ENCODE results near the gene FAM168B.

FAM168B gene

DNA sequence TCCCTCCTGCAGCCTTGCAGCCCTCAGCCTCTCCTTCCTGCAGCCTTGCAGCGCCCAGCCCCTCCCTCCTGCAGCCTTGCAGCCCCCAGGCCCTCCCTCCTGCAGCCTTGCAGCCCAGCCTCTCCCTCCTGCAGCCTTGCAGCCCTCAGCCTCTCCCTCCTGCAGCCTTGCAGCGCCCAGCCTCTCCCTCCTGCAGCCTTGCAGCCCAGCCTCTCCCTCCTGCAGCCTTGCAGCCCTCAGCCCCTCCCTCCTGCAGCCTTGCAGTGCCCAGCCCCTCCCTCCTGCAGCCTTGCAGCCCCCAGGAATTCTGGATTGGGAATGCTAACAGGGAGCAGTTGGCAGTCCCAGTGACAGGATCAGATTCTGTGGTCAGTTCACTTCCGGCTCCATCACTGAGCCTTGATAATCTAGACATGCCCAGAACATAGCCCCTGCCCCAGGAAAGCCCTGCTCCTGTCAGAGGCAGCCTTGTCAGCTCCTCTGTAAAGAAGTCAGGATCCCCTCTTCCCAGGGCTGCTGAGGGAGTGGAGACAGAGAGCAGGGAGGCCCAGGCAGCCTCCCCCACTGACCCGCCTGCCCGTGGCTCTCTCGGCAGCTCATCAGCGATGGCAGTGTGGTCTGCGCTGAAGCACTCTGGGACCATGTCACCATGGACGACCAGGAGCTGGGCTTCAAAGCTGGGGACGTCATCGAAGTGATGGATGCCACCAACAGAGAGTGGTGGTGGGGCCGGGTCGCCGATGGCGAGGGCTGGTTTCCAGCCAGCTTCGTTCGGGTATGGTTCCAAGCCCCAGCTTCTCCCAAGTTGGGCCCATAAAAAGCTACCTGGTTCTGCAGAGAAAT is 54.8 kb downstream of the FAM168B start:
- DNase-seq: no peak

DNA sequence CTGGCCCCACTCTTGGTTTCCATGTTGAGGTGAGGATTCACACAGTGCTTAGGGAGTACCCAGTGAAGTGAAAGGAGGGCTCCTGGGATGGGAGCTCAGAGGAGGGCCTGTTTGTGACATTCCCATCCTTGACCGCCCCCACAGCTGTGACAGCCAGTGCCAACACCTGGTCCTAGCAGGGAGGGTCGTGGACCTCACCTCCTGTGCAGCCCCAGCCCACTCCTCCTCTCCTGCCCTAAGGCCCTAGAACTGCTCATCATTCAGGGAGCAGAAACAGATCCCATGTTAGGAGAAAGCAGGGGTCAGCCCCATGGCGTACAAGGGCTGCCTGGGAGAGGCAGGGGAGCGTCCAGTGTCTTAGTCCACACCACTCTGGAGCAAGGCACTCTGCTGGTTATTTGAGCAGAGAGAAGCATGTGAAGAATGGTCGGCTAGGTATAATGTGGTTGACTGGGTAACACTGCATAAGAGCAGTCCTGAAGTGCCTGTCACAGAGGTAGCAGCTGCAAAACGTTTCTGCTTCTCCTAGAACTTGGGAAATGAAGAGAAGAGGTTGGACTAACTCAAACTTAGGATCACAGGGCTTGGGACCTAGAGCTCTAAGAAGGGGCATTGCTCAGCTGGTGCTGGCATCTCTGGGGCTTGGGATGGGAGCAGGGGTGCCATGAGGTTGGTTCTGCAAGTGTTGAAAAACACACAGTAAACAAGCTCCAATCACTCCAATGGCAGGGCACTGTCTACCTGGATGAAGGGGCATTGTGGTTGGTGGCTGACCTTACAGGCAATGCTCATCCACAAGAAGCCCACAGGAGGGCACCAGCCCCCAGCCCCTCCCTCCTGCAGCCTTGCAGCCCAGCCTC is 55.6 kb downstream of the FAM168B start:
- DNase-seq: no peak

DNA sequence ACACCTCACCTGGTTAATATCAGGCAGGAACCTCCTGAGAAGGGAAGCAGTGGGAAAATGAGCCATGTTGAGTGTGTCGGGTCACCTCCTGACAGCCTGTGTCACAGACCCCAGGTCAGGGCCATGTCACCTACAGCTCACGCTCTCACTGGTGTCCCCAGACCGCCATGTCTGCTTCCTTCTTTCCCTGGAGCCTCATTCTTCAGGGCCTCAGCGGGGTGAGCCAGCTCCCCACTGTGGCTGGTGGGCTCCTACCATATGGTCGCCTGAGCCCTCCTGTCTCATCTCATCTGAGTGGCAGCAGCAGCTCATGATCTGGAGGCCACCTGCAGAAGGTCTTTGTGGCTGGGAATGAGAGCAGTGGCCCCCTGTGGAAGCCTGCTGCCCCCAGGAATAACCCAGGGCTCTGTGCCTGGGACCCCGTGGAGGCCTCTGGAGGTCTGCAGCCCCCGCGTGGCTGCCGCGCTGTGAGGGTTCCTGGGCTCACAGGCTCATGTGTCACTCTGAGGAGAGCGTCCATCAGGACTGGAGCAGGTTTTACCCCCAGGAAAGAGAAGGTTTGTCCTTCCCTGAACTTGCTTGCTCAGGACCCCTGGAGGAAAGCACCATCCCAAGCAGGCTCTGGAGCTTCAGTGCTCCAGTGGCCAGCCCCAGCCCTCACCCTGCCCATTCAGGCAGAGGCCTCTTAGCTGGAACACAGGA is 56.4 kb downstream of the FAM168B start:
- no peak for DNase-seq

DNA sequence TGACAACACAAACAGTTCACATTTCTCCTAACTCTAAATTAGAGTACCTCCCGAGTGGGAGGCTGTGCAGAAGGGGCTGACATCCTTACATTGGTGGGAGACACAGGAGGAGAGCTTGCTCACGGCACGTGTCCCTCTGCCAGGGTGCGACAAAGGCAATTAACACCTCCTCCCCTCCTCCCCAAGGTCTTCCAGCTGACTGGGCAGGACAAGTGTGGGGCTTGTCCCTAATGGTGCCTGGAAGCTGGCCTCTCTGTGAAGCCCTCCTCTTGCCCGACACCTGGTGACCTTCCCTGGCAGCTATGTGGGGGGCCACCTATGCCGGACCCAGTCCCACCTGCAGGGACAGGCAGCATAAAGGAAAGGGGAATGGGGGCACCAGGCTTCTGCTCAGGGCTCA is 57.0 kb downstream of the FAM168B start:
- peak; percentile 52 for DNase-seq

DNA sequence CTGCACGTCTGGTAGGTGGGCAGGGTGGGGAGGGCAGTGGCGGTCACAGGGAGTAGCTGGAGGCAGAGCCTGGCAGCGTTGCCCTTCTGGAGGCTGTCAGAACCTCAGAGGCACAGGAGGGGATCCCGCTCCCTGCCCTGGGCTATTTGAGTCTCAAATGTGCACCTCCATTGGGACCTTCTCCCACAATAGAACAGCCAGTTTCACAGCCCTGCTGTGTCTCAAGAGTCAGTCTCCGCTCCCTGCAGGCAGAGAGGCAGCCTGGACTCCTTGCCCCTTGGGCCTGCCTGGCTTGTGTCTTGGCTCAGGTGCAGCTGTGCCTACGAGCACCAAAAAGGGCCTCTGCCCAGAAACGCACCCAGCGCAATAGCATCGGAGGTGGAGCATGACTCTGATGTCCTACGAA is 57.4 kb downstream of the FAM168B start:
- DNase-seq: peak; percentile 56

DNA sequence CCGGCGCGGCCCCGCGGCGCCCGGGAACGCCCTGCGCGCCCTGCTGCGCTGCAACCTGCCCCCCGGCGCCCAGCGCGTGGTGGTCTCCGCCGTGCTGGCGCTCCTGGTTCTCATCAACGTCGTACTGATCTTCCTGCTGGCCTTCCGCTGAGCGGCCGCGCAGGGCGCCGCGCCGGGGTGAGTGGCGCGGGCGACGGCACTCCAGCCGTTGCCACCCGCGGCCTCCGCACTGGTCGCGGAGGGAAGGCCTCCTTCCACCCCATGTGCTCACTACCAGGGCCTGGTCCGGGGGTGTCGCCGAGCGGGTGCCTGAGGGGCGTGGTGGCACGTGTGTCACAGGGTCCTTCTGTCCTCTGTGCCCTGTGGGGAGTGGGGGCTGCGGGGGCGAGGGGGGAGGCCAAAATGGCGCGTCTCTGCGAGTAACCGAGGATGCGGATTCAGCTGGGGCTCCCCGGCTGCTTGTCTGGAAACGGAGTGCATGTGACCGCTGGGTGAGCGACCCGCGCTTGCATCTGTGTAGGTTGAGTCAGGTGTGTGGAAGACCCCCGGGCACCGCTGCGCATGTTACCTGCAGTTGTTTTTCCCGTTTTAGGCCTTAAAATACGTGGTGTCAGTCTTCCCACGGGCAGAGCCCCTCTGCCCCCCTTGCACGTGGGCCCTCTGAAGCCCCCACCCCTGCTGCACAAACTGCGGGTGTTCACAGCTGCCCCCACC is 58.0 kb downstream of the FAM168B start:
- DNase-seq: peak; percentile 66

DNA sequence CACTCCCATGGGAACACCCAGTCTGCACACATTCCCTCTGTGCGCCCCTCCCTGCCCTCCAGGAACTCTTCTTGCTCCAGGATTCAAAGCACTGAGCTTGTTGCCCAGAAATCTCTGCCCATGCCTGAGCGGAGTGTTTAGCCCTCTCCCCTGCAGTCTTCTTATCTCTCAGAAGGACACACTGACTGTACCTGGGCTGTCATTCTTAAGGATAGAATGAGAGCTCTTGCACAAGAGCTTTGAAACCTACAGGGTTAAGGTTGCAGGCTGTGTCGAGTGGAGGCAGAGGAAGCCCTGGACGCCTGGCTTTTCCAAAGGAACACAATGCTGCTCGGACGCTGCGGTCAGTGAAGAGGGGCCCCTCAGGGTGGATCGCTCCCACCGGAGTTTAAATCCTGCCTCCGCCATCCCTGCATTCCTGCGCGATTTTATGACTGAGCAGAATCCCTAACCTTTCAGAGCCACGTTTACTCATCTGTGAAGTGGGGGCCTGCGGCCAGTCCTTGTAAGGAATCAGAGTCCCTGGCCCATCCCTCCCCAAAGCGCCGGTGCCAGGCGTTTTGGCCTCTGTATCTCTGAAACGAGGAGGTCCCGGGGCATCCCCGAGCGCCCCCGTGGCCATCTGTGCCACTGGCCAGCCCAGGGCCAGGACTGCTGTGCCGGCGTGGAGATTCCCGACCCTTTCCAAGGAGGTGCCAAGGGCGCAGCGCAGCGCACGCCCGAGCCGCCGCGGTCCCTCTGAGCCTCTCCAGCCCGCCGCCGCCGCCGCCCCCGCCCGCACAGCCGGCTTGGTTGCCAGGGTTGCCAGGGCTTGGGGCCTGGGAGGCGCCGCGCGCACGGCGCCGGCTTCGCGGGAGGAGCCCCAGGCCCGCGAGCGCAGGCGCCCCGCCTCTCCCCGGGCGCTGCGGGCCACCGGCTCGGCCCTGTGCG is 58.9 kb downstream of the FAM168B start:
- DNase-seq: peak; percentile 76

DNA sequence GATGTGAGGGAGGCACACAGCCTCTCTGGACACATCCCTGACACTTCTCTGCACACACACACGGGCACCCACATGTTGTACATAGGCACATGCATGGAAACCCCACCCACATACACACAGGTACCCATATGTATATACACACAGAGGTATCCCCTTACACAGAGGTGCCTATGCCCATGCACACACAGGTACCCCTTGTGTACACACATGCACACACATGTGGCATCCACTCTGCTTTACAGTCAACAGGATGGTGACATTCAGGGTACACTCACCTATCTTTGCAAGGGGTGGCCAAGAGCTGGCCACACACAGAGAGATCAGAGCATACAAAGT is 59.5 kb downstream of the FAM168B start:
- DNase-seq: no peak

DNA sequence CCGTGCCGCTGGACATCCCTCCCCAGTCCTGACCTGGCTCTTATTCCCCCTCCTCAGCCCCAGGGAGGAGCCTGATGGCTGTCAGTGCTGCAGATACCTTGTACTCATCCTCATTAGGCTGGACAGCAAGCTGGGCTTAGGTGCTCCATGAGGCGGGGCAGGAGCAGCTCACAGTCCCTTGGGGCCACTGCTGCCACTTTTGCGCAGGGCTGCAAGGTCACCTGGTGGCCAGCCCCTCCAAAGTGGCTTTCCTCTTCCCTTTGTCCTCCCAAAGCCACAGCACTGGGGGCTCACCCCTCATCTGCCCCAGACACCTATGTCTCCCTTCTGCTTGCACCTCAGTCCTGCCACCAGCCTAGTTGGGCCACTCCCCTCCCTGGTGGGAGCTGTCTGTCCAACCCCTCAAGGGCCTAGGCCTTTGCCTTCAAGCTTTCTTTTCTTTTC is 60.8 kb downstream of the FAM168B start:
- no peak for DNase-seq

DNA sequence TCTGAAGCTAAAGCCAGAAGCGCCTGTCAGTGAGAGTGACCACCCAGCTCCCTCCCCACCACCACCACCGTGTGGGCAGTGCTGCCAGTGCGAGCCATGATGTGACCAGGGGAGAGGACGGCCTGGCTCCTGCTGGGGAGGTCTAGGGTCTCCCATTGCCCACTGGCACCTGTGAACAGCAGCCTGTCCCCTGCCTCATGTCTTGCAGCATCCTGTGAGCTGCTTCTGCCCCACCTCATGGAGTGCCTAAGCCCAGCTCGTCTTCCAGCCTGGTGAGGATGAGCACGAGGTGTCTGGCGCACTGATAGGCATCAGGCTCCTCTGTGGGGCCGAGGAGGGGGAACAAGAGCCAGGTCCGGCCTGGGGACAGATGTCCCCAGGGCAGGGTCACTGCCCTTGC is 61.4 kb downstream of the FAM168B start:
- no peak for DNase-seq

DNA sequence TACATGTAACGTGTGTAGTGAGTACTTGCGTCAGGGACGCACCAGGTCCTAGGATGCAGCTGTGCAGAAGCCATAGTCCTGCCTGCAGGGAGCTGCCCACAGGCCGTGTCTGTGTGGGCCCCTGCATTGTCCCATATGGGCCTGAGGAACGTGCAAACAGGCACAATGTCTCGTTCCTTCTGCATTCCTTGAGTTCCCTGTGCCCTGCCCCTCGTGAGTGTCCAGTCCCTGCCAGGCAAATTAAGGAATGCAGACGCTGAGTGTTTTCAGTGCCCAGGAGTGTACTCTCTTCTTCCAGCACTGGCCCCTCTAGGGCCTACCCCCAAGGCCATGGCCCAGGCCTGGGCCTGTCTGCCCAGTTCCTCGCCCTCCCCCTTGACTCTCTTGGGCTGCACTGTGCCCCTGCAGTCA is 61.8 kb downstream of the FAM168B start:
- DNase-seq: no peak

DNA sequence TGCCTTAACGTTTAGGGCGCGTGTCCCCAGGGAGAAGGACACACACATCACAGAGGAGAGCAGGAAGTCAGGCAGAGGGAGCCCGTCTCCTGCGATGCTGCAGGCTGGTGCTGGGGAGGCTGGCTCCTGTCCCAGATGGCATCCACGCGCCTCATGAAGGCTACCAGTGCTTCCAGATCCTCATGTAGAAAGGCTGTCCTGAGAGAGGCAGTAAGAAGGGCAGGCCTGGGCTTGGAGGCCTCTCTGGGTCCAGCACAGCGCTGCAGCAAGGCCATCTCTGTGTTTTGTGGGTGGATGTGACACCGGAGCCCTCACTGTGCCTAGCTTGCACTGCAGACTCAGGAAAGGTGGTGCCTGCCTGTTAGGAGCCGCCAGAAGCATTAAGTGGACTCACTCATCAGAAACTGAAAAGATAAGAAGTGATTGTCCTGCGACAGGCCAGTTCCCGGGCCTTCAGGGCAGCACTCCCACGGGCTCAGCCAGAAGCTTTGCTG is 62.7 kb downstream of the FAM168B start:
- no peak for DNase-seq

DNA sequence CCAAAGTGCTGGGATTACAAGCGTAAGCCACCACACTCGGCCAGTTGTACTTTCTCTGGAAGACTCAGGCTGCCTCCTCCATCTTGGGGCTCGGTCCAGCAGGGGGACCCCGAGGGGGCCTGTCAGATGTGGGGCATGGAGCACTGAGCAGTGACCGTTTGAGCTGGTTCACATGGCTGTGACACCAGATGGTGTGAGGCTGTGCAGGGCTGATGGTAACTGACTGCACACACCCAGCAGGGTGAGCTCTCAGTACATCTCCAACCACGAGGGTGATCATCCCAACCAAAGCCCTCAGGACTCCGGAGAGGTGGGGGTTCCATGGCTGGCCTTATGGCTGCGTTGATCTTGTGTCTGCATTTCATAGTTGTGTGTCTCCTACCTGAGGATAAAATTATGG is 63.4 kb downstream of the FAM168B start:
- DNase-seq: no peak

DNA sequence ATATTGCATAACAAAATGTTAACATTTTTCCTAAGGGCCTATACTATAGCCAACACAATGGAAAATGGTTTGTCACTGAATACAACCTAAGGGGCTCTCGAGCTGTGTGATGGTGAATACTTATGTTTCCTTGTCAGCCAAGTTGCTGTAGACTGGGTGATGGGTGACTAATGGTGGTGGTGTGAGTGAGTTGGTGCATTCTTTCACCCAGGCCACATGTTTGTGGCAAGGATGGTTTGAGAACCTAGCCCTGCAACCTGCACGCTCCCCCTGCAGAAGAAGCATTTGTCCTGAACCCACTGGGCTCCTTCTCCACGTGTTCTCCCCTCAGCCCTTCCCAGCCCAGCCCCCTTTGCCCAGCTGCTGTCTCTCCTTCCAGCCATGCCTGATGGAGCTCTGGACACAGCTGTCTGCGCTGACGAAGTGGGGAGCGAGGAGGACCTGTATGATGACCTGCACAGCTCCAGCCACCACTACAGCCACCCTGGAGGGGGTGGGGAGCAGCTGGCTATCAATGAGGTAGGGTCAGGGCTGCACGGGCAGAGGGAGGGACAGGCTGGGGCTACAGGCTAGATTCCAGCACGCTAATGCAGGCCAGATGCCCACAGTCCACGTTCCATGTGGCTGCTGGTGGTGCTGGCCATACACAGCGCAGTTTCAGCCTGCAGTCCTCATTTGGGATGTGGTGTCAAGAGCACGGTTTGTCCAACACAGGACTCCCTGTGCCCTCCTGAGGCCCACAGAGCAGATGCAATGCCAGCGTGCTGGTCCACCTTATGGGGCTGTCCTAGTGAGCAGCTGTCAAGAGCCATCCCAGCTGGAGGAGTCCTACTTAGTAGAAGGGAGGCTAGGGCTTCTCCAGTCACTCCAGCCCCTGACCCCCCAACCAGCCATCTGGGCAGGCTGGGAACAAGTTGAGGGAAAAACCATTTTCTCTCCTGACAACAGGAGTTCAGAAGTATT is 65.4 kb downstream of the FAM168B start:
- no peak for DNase-seq

DNA sequence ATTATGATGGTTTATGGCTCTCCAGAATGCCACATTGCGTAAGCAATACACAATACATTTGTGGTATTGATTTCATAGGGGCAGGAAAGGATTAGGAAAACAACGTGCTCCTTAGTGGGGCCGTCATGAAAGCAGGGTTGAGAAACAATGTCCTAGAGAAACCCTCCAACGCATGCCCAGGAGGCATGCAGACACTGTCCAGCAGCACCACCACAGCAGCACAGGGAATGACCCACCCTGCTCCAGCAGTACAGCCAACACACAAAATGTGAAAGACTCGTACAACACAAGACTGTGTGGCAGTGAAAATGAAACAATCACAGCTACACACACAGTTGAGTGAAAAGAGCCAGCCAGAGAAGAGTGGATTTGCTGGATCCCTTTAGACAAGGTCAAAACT is 66.3 kb downstream of the FAM168B start:
- DNase-seq: no peak

DNA sequence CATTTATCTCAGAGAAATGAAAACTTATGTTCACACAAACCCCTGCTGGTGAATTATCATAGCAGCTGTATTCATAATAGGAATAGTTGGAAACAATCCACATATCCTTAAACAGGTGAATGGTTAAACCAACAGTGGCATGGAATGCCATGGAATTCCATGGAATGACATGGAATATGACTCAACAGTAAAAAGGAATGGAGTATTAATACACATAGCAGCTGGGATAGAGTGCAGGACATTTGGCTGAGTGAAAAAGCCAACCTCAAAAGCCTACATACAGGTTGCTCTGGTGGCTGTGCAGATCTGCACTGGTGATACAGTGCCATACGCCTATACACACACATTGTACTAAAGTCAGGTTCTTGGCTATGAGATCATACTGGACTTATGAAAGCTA is 69.5 kb downstream of the FAM168B start:
- no peak for DNase-seq

DNA sequence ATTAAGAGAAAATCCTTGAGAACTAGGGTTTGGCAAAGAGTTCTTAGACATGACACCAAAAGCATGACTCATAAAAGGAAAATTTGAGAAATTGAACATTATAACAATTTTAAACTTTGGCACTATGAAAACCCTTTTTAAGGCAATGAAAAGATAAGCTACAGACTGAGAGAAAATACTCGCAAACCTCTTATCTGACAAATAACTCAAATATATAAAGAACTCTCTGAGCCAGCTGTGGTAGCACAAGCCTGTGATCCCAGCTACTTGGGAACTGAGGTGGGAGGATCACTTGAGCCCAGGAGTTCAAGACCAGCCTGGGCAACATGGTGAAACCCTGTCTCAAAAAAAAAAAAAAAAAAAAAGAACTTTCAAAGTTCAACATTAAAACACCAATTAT is 70.5 kb downstream of the FAM168B start:
- DNase-seq: no peak

DNA sequence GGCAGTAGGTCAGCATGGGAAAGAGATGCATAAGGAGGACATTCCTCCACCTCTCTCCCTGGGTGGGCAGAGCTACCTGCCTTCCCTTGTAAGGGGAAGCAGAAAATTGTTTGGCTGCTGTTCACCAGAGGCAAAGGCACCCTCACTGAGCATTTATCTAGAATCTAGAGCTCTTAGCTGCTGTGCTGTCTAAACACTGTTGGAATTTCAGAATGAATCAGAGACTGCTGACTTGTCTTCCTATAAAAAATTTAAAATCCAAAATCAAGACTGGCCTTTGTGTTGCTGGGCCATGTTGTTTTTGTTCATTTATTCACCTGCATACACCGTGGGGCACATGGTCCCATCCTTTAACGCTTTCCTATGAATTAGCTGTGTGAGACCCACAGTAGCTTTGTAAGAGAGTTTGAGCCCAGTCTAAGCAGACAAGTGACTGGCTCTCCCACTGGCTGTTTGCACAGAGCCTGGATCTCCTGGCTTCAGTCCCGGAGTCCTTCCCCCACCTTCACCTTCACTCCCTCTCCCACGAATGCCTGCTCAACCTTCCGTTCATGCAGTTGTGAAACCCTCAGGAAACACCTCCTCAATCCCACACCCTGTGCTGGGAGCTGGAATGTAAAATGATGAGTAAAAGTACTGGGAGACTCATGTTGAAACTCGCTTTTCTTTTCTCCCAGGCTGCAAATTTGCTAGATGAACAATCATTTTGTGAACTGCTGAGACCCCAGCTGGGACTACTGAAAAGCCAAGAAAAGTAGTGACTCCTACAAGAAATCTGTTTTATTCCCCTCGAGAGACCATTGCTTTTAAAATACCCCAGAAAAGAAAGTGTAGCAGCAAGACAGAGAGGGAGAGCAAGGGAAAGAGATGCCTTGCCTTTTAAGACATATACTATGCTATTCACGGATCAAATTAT is 76.2 kb downstream of the FAM168B start:
- no peak for DNase-seq

DNA sequence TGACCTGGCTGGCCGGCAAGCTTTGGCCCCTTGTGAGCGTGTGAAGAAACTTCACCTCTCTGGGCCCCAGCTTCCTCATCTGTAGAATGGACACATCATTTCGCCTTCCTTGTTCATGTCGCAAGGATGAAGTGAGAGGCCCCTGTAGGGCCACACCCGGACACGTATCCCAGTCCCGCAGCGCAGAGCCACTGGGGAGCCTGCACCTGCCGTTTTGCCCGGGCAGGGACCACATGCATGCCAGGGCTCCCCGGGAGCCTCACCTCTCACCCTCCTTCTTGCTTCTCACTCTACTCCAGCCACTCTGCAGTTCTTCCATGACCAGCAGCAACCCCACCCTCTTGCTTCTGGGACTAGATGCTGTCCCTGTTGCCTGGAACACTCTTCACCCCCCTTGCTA is 77.5 kb downstream of the FAM168B start:
- no peak for DNase-seq

Data from retina (tissue), 1 donor.